Thyroid gland (tissue), 4 donors: Measurements from ENCODE around the gene OPN3. TPM values are rescaled to one million over a fixed set of nuclear protein-coding genes. Genes with fewer than 3 reads are reported as not detected.

Experiments
- DNase-seq, 2 donors: peaks; one replicate each; pipeline ENCODE4 v3.0.0-alpha.2; 2019
- H3K27ac ChIP-seq, 3 donors: fragments of 200-600 bp; sonication (generic); 1 replicate in 2 of 3; 2 replicates in 1 of 3; pipeline ENCODE4 v1.5.1; 2016 to 2019; ENCODE audit warnings: mild to moderate bottlenecking in 1 of 3, moderate library complexity in 1 of 3
- H3K27me3 ChIP-seq: fragments of 200-600 bp; sonication (generic); one replicate; pipeline ENCODE4 v1.5.1; 2019
- H3K36me3 ChIP-seq, 2 donors: fragments of 200-600 bp; sonication (generic); one replicate each; pipeline ENCODE4 v1.5.1; 2016 to 2019
- H3K4me1 ChIP-seq, 2 donors: fragments of 200-600 bp; sonication (generic); one replicate each; pipeline ENCODE4 v1.5.1; 2017 to 2019
- H3K4me3 ChIP-seq, 3 donors: fragments of 200-600 bp; sonication (generic); replicated peaks in 1 of 3; 1 replicate in 2 of 3; 2 replicates in 1 of 3; pipeline ENCODE4 v1.5.1; 2016; ENCODE audit warnings: mild to moderate bottlenecking in 1 of 3
- H3K9me3 ChIP-seq: fragments of 200-600 bp; sonication (generic); one replicate; pipeline ENCODE4 v1.5.1; 2017
- POLR2A ChIP-seq, 2 donors: fragments of 450-650 bp; IDR thresholded peaks; one replicate each; pipeline ENCODE4 v1.6.1; 2017; ENCODE audit warnings: antibody characterized with exemption in 2 of 2, mild to moderate bottlenecking in 2 of 2, moderate library complexity in 1 of 2
- WGBS, 2 donors: methylation state at CpG; one replicate each; pipeline ENCODE4 v1.1.5; 2017; 5-methylcytosine and 5-hydroxymethylcytosine counted together
- intact Hi-C: fragments of 100-400 bp; cut with DNase I; formaldehyde crosslinking; loops from one replicate; pipeline ENCODE4 v1.15.1; 2023
- total RNA-seq, 4 donors: library from RNA; depleted of rRNA; stranded (reverse); fragments of >200 nt; gene quantifications; one replicate each; pipeline ENCODE4 v1.2.3, GENCODE V29; 2016
- TF ChIP-seq, protein P1 (sequence below), 6 experiments: fragments of 200-600 bp in 3 of 6; fragments of 450-650 bp in 3 of 6; sonication (generic) in 3 of 6; IDR thresholded peaks; one replicate each; pipeline ENCODE4 v1.5.1; 2016 to 2019; ENCODE audit warnings: antibody characterized with exemption in 6 of 6, mild to moderate bottlenecking in 2 of 6, inconsistent platforms in 1 of 6, moderate library complexity in 1 of 6

OPN3 gene
- total RNA-seq, 4 donors from 2014 or later, result 19.2 to 45.0 (median 31.3) TPM

DNA sequence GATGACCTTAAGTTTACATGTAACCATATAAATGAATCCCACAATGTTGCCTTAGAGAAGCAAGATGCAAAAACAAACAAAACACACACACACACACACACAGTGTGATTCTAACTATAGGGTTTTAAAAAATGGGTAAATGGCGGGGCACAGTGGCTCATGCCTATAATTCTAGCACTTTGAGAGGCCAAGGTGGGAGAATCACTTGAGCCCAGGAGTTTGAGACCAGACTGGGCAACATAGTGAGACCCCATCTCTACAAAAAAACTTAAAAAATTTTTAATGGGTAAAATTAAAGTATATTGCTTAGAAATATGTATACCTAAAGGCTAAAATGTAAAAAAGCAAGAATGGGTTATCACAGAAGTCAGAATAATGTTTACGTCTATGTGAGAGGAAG is 92.2 kb downstream of the OPN3 start:
- Histone ChIP-seq H3K4me1 (no peaks in the 10 kb centered on the region), H3K27ac (no peak overlapping the region), H3K27me3 (no peaks in the 10 kb centered on the region), H3K4me3 (no peak overlapping the region), H3K36me3 (no peaks in the 10 kb centered on the region), H3K9me3 (no peaks in the 10 kb centered on the region)
- no peak for DNase-seq
- WGBS, 2 donors, result 62 to 82% methylated on average over 2 of the region's 2 CpGs
- intact Hi-C loops, result no loop called here
- TF ChIP-seq POLR2A (IDR thresholded peaks at IDR 0.05), result no peak
- TF ChIP-seq, protein P1, sequence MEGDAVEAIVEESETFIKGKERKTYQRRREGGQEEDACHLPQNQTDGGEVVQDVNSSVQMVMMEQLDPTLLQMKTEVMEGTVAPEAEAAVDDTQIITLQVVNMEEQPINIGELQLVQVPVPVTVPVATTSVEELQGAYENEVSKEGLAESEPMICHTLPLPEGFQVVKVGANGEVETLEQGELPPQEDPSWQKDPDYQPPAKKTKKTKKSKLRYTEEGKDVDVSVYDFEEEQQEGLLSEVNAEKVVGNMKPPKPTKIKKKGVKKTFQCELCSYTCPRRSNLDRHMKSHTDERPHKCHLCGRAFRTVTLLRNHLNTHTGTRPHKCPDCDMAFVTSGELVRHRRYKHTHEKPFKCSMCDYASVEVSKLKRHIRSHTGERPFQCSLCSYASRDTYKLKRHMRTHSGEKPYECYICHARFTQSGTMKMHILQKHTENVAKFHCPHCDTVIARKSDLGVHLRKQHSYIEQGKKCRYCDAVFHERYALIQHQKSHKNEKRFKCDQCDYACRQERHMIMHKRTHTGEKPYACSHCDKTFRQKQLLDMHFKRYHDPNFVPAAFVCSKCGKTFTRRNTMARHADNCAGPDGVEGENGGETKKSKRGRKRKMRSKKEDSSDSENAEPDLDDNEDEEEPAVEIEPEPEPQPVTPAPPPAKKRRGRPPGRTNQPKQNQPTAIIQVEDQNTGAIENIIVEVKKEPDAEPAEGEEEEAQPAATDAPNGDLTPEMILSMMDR (IDR thresholded peaks at IDR 0.05), result no peak

Other genes with a start within 250 kb of the OPN3 start
- gene FH, start 120.6 kb downstream of the OPN3 start, total RNA-seq, result 10 to 100 TPM; 52.7 to 84.3 (median 64.6) TPM
- 1 to 10 TPM in 1 of 4 donors, under 1 TPM in 2, not detected in 1; 0.27 to 2.3 (median 0.39) TPM for gene KMO, start 108.0 kb downstream of the OPN3 start, total RNA-seq
- 10 to 100 TPM in 3 of 4 donors, 1 to 10 TPM in 1; 7.9 to 13.9 (median 11.3) TPM for gene CHML, start within 50 bp of the OPN3 start, total RNA-seq
- not detected for gene WDR64, start 11.9 kb upstream of the OPN3 start, total RNA-seq
- 1 to 10 TPM in 1 of 4 donors, under 1 TPM in 2, not detected in 1; 0.94 to 8.2 (median 0.98) TPM for gene EXO1, start 207.8 kb upstream of the OPN3 start, total RNA-seq